ENCODE measurements around the gene UBR3.

DNA sequence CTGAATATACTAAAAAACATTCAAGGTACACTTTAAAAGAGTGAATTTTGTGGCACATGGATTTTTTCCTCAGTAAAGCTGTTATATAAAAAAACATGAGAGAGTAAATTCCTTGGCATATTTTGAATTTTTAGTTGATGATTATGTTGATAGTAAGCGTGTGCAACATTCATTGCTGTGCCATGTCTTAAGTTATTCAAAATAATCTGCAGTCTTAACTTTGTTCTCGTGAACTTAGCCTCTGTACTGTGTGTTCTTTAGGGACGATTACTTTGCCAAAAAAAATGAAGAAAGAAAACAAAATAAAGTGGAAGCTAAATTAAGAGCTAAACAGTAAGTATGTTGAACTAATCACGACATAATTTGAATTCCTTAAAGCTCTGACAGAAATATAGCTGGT, 19.0 kb upstream of the UBR3 start:
- no peak for TF ChIP-seq POLR2A (IDR thresholded peaks at IDR 0.05; ENCODE audit: low read depth, low read length)
- TF ChIP-seq POLR2AphosphoS5 (IDR thresholded peaks at IDR 0.05; ENCODE audit: low read depth, low read length): no peak
- no peak for TF ChIP-seq SPI1 (IDR thresholded peaks at IDR 0.05; ENCODE audit: low read depth, low read length)

Measured in GM12891 (cell line).